ENCODE results near the gene DPEP2. TPM values are rescaled to one million over a fixed set of nuclear protein-coding genes. Genes with fewer than 3 reads are reported as not detected.

Gene DPEP2
- total RNA-seq, 1 donor from 2014 or later, result 16.4 TPM

DNA sequence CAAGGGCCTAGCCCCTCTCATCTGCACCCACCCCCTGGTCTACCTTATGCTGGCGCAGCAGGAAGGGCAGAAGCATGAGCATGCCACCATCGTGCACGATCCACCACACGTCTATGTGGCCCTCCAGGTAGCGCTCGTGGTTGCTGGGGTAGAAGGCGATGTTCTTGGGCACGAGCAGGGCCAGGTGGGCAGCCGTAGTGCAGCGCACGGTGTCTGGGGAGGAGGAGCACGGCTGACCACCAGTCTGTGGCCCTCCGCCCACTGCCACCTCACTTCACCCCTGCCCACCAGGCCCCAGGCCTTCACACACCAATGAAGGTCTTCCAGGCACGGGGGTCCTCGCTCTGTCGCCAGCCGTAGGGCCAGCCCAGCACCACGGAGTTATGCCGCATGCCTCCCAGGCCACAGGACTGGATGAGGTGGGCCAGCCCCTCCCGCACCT lies 53.1 kb downstream of the DPEP2 start:
- H3K4me1 ChIP-seq, result peaks cover 9% of the 10 kb centered on the region
- no peak for ATAC-seq
- H3K27ac ChIP-seq, result no peak overlapping the region
- TF ChIP-seq, protein P1, sequence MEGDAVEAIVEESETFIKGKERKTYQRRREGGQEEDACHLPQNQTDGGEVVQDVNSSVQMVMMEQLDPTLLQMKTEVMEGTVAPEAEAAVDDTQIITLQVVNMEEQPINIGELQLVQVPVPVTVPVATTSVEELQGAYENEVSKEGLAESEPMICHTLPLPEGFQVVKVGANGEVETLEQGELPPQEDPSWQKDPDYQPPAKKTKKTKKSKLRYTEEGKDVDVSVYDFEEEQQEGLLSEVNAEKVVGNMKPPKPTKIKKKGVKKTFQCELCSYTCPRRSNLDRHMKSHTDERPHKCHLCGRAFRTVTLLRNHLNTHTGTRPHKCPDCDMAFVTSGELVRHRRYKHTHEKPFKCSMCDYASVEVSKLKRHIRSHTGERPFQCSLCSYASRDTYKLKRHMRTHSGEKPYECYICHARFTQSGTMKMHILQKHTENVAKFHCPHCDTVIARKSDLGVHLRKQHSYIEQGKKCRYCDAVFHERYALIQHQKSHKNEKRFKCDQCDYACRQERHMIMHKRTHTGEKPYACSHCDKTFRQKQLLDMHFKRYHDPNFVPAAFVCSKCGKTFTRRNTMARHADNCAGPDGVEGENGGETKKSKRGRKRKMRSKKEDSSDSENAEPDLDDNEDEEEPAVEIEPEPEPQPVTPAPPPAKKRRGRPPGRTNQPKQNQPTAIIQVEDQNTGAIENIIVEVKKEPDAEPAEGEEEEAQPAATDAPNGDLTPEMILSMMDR (IDR thresholded peaks at IDR 0.05), result no peak
- peaks cover 84% of the 10 kb centered on the region for H3K36me3 ChIP-seq
- intact Hi-C loops (cut with DNase I), result no loop called here
- no peak overlapping the region for H3K4me3 ChIP-seq
- DNase-seq, result no peak
- no peaks in the 10 kb centered on the region for H3K27me3 ChIP-seq
- H3K9me3 ChIP-seq, result no peaks in the 10 kb centered on the region

DNA sequence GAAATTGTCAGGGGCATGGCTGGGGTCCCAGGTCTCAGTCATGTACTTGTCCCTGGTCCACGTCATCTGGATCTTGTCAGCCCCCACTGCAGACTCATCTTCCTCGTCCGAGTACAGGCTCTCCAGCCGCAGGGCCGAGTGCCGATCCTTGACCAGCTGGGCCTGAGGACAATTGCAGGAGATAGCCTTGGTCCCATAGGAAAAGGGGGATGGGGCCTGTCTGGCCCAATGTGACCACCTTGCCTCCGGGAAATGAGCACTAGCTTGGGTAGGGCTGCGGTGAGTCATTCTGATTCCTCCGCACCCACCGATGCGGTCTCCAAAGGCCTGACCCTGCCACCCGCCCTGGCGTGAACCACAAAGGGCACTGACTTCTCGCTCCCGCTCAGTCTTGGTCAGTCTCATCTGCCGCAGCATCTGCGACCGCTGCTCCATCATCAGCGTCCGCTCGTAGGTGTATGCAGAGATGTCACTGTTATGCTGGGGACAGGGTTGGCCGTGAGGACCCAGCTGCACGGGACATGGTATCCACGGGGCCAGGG lies 53.8 kb downstream of the DPEP2 start:
- DNase-seq, result no peak
- peaks cover 9% of the 10 kb centered on the region for H3K4me1 ChIP-seq
- no peak overlapping the region for H3K27ac ChIP-seq
- H3K27me3 ChIP-seq, result no peaks in the 10 kb centered on the region
- no peak for ATAC-seq
- H3K9me3 ChIP-seq, result no peaks in the 10 kb centered on the region
- intact Hi-C loops (cut with DNase I), result no loop called here
- no peak overlapping the region for H3K4me3 ChIP-seq
- H3K36me3 ChIP-seq, result peaks cover 77% of the 10 kb centered on the region
- TF ChIP-seq, protein P1 (IDR thresholded peaks at IDR 0.05), result no peak

DNA sequence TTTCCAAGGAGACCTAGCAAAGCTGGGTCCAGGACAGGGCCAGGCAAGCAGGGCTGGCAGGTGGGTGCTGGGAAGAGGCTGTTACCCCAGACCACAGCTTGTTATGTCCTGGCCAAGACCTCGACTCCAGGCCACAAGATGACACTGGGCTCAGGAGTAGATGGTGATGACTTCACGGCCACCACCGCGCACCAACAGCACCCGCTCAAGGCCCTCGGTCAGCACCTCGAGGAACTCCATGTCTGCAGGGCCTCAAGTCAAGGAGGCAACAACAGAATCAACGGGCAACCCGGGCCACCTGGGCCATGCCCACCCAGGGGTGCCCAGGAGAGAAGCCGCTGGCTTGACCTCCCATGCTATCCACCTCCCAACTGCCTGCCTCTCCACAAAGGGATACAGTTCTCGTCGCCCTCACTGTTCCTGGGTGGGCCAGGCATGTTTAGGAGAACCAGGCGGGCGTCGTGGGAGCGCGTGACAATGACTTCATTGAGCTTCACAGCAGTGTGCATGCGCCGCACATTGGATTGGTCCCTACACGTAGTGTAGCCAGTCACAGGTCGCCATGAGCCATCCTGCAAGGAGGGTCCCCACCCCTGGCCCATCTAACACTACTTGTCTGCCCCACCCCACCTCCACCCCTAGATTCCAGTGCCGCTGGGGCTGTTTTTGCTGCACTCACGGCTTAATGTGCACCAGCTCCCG lies 54.4 kb downstream of the DPEP2 start:
- no peak for ATAC-seq
- peaks cover 75% of the 10 kb centered on the region for H3K36me3 ChIP-seq
- peak overlapping the region; percentile 51 for H3K27ac ChIP-seq
- TF ChIP-seq, protein P1 (IDR thresholded peaks at IDR 0.05), result no peak
- H3K4me3 ChIP-seq, result no peak overlapping the region
- peaks cover 9% of the 10 kb centered on the region for H3K4me1 ChIP-seq
- no peak for DNase-seq
- no peaks in the 10 kb centered on the region for H3K9me3 ChIP-seq
- intact Hi-C loops (cut with DNase I), result no loop called here
- no peaks in the 10 kb centered on the region for H3K27me3 ChIP-seq

DNA sequence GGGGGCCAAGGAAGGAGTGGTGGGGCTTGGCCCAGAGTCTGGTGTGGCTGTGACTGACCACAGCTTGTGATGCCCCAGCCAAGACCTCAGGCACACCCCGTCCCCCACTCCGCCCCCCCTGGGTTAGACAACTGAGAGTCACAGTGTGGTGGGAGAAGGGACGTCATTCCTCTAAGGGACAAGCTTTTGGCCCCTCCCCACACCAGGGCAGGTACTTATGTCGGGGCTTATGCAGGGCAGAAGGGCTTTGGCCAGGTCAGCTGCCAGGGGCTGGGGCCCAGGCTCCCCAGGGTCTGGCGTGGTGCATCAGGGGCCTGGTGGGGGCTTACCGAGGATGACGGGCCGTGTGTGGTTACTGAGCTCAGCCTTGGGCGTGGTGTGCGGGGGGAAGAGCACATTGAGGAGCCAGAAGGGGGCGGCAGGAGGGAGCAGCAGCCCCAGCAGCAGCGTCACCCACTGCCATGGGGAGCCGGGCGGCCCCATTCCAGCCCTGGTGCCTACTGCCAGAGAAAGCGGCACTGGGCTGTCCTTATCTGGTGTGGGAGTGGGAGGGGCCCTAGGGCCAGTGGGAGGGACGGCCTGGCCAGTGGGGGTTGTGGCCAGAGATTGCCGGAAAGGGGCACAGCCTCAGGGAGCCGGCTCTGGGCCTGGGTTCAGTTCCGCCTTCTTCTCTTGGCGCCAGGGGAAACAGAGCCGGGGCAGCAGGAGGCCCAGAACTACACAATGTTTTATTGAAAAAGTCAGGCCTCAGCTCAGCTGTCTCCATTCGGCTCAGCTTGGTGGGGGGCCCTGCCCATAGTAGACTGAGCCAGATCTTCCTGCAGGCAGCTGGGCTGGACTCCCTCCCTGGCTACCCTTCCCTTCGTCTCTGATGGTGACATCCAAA lies 55.4 kb downstream of the DPEP2 start, which contains the start of gene LCAT:
Gene LCAT (minus strand): TSS at position 502 of the 886 bp plus-strand sequence. CDS start 19 bp downstream, at position 483.
- peak; percentile 15 for ATAC-seq
- Histone ChIP-seq H3K36me3 (peaks cover 70% of the 10 kb centered on the region), H3K27me3 (no peaks in the 10 kb centered on the region), H3K9me3 (no peaks in the 10 kb centered on the region), H3K4me1 (peaks cover 9% of the 10 kb centered on the region), H3K27ac (peak within 1 kb of the TSS; percentile 51), H3K4me3 (no peak within 1 kb of the TSS)
- intact Hi-C loops (cut with DNase I), result no loop called here
- DNase-seq, result no peak
- TF ChIP-seq, protein P1 (IDR thresholded peaks at IDR 0.05), result no peak

DNA sequence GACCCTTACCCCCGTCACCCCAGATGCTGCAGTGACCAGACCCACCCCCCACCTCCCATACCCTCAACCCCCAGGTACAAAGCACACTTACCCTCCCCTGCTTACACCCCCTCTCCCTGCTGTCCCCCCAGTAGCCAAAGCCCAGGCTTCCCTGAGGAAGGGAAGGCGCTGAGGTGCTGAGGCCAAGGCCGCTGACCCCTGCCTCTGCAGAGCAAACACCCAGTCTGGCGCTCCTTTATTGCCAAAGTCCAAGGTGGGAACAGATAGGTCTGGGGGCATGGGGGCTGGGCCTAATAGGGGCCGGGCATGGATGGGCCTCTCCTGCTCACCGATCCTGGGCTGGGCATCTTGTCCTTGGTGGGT lies 56.0 kb downstream of the DPEP2 start:
- ATAC-seq (no peak), DNase-seq (no peak)
- H3K27ac ChIP-seq, result no peak overlapping the region
- H3K27me3 ChIP-seq, result no peaks in the 10 kb centered on the region
- intact Hi-C loops (cut with DNase I), result no loop called here
- H3K9me3 ChIP-seq, result no peaks in the 10 kb centered on the region
- peaks cover 9% of the 10 kb centered on the region for H3K4me1 ChIP-seq
- no peak overlapping the region for H3K4me3 ChIP-seq
- TF ChIP-seq, protein P1 (IDR thresholded peaks at IDR 0.05), result no peak
- peaks cover 64% of the 10 kb centered on the region for H3K36me3 ChIP-seq
